T1000 (cell line): ENCODE results near the gene RPRML.

Experiments used
- DNase-seq: peaks from one replicate; lab custom pipeline; 2025; ENCODE audit warnings: mixed read lengths; lab: John Stamatoyannopoulos, UW

RPRML gene

GRCh38 chr17:46944931-46945330, 34.1 kb downstream of the RPRML start:
- no peak for DNase-seq

GRCh38 chr17:46943501-46944393, 35.3 kb downstream of the RPRML start:
- no peak for DNase-seq

GRCh38 chr17:46943218-46943500, 35.9 kb downstream of the RPRML start:
- DNase-seq, result no peak

- no peak for DNase-seq
These were observed 36.4 kb downstream of the RPRML start for GRCh38 chr17:46942441-46943217.

- peak; percentile 42 for DNase-seq
These were observed 38.2 kb downstream of the RPRML start for GRCh38 chr17:46940692-46941404.

GRCh38 chr17:46935658-46936266, 43.3 kb downstream of the RPRML start:
- DNase-seq, result no peak

GRCh38 chr17:46931596-46931995, 47.5 kb downstream of the RPRML start:
- DNase-seq, result no peak

GRCh38 chr17:46930051-46930450, 49.0 kb downstream of the RPRML start:
- DNase-seq, result no peak

GRCh38 chr17:46929413-46929812, 49.6 kb downstream of the RPRML start:
- peak; percentile 77 for DNase-seq

GRCh38 chr17:46928467-46929261, 50.4 kb downstream of the RPRML start:
- DNase-seq, result no peak
